OCI-LY3 (cell line): ENCODE results near the gene GFRA1.

Experiments
- H2AFZ ChIP-seq: fragments of 200-600, 300-600 bp; shearing (Covaris generic); 2 replicates; pipeline ENCODE4 v1.6.0; 2014; ENCODE audit warnings: antibody characterized with exemption, low read depth, low read length
- H3K27ac ChIP-seq: fragments of 200-600, 300-600 bp; sonication (generic); 2 replicates; pipeline ENCODE4 v1.5.1; 2014; ENCODE audit warnings: mild to moderate bottlenecking, low read length, moderate library complexity, mixed read lengths
- H3K27me3 ChIP-seq: fragments of 200-600, 300-600 bp; sonication (generic); 2 replicates; pipeline ENCODE4 v1.6.1; 2014; ENCODE audit warnings: low read depth, low read length, mixed read lengths
- H3K36me3 ChIP-seq: fragments of 200-600, 300-600 bp; sonication (generic); replicated peaks from 2 replicates; pipeline ENCODE3; 2014; ENCODE audit warnings: low read depth, low read length, mixed read lengths
- H3K4me1 ChIP-seq: fragments of 300-600, 200-600 bp; sonication (generic); 2 replicates; pipeline ENCODE4 v1.6.1; 2014; ENCODE audit warnings: low read length, mixed read lengths
- H3K4me2 ChIP-seq: fragments of 200-600, 300-600 bp; sonication (generic); 2 replicates; pipeline ENCODE4 v1.6.1; 2014; ENCODE audit warnings: low read length, mixed read lengths
- H3K4me3 ChIP-seq: fragments of 300-600, 200-600 bp; sonication (generic); 2 replicates; pipeline ENCODE4 v1.5.1; 2014; ENCODE audit warnings: antibody characterized with exemption, mild to moderate bottlenecking, low read length, moderate library complexity
- H3K79me2 ChIP-seq: fragments of 300-600, 200-600 bp; shearing (Covaris generic); 2 replicates; pipeline ENCODE4 v1.6.1; 2014; ENCODE audit warnings: mild to moderate bottlenecking, low read length, mixed read lengths
- H3K9ac ChIP-seq: fragments of 300-600, 200-600 bp; shearing (Covaris generic); 2 replicates; pipeline ENCODE4 v1.6.0; 2014; ENCODE audit warnings: mild to moderate bottlenecking, low read length, moderate library complexity
- H3K9me3 ChIP-seq: fragments of 200-600, 300-600 bp; shearing (Covaris generic); 2 replicates; pipeline ENCODE4 v1.6.1; 2014; ENCODE audit warnings: low read length, mixed read lengths; ENCODE audit not compliant: insufficient read depth
- H4K20me1 ChIP-seq: fragments of 200-600, 300-600 bp; sonication (generic); 2 replicates; pipeline ENCODE4 v1.6.1; 2016; ENCODE audit warnings: low read length, mixed read lengths; ENCODE audit not compliant: insufficient read depth
- EZH2phosphoT487 ChIP-seq: fragments of 200-600 bp; shearing (Covaris generic); IDR thresholded peaks from 2 replicates; pipeline ENCODE4 v1.6.1; 2018; ENCODE audit warnings: antibody characterized with exemption, mixed run types, low read depth
- TF ChIP-seq, protein P1 (sequence below): fragments of 200-600, 300-600 bp; sonication (generic); IDR thresholded peaks from 2 replicates; pipeline ENCODE4 v1.5.1; 2014; ENCODE audit warnings: antibody characterized with exemption, low read length, low read depth

The GFRA1 gene

DNA sequence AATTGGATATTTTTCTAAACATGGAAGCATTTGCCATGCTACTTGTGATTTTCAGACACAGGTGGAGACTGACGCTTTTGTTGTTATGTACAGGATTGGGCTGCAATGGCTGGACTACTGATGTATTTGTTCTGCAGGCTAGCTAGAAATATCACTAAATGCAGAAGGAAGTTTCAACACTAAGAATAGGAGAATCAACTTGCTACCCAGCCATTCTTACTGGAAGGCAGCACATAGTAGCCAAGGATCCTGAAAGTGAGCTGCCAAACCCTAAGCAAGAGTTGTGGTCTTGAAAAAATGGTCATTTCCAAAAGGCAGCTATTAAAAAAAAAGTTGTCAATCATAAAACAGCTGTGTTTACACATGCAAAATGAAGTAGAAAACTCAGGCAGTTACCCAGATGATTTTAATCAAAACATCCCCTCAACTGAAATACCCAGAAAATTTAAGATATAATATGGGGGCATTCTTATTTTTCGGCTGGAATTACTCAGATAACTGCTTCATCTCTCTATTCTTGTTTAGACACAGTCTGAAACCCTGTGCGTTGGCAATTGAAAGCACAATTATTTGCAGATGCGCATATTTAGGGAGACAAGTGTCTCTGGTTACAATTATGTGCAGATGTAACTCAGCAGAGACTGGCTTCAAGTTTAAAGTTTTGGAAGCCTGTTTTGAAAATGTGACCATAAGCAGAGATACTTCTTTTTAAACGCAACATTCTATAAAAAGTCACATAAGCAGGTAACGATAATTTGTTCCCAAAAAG is 31.2 kb downstream of the GFRA1 start:
- H4K20me1 ChIP-seq: no peaks in the 10 kb centered on the region
- H2AFZ ChIP-seq: no peak overlapping the region
- no peaks in the 10 kb centered on the region for H3K4me1 ChIP-seq
- H3K36me3 ChIP-seq: no peaks in the 10 kb centered on the region
- TF ChIP-seq, protein P1, sequence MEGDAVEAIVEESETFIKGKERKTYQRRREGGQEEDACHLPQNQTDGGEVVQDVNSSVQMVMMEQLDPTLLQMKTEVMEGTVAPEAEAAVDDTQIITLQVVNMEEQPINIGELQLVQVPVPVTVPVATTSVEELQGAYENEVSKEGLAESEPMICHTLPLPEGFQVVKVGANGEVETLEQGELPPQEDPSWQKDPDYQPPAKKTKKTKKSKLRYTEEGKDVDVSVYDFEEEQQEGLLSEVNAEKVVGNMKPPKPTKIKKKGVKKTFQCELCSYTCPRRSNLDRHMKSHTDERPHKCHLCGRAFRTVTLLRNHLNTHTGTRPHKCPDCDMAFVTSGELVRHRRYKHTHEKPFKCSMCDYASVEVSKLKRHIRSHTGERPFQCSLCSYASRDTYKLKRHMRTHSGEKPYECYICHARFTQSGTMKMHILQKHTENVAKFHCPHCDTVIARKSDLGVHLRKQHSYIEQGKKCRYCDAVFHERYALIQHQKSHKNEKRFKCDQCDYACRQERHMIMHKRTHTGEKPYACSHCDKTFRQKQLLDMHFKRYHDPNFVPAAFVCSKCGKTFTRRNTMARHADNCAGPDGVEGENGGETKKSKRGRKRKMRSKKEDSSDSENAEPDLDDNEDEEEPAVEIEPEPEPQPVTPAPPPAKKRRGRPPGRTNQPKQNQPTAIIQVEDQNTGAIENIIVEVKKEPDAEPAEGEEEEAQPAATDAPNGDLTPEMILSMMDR: no peak
- no peak for TF ChIP-seq EZH2phosphoT487
- H3K9ac ChIP-seq: no peak overlapping the region
- H3K79me2 ChIP-seq: no peaks in the 10 kb centered on the region
- H3K27ac ChIP-seq: no peak overlapping the region
- H3K4me3 ChIP-seq: no peak overlapping the region
- no peaks in the 10 kb centered on the region for H3K27me3 ChIP-seq
- H3K4me2 ChIP-seq: no peak overlapping the region
- no peaks in the 10 kb centered on the region for H3K9me3 ChIP-seq

DNA sequence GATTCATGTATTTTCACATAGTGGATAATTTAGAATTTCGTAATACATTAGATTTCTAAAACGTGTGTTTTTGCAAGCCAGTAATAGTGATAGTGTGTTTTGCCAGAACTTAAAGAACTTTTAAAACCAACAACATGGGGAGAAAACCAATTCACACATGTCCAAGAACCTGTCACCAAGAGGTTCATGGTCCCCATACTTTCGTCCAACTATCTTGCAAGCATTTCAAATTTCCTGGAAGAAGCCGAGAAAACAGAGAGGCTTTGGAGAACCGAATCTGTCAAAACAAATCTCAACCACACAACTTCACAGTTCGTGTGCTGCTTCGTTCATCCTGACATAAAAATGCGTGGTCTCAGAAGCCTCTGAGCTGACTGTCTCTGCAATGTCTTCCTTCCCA is 31.9 kb downstream of the GFRA1 start:
- Histone ChIP-seq H3K4me1 (no peaks in the 10 kb centered on the region), H3K27ac (no peak overlapping the region), H4K20me1 (no peaks in the 10 kb centered on the region), H3K36me3 (no peaks in the 10 kb centered on the region), H2AFZ (no peak overlapping the region), H3K4me2 (no peak overlapping the region), H3K9ac (no peak overlapping the region), H3K4me3 (no peak overlapping the region), H3K27me3 (no peaks in the 10 kb centered on the region), H3K79me2 (no peaks in the 10 kb centered on the region), H3K9me3 (no peaks in the 10 kb centered on the region)
- no peak for TF ChIP-seq EZH2phosphoT487
- TF ChIP-seq, protein P1: no peak

DNA sequence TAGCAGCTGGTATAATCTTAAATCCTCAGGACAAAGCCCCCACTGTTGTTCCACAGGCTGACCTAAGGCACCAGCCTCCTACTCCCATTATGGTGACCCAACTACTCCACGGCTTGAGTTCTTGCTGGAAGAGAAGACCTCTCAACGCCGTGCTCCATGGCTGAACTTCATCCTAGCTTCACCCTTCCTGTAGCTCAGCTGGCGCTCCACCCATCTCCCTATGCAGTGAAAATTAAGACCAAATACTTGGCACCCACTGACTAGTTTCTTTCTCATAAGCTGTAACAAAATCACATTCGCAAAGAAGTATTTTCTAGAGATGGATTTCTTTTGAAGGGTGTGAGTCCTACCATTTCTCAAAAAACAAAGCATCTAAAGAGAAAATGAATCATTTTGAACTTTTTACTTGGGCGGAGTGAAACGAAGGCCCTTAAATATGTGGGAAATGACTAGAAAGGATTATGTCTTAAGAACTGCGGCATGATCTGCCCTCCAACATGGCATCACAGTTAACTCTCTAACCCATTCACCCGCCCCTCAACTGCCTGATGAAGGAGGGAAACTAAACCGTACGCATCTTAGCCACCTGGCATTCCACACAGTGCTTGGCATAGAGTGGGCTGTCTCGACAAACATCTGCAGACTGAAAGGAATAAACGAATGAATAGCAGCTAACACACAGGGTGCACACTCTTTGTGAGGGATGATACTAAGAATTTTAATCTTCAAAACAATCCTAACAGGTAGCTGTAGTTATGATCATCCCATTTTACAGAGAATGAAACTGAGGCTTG is 32.7 kb downstream of the GFRA1 start:
- Histone ChIP-seq H4K20me1 (no peaks in the 10 kb centered on the region), H2AFZ (no peak overlapping the region), H3K4me2 (no peak overlapping the region), H3K27ac (no peak overlapping the region), H3K9ac (no peak overlapping the region), H3K4me3 (no peak overlapping the region), H3K36me3 (no peaks in the 10 kb centered on the region), H3K27me3 (no peaks in the 10 kb centered on the region), H3K79me2 (no peaks in the 10 kb centered on the region), H3K4me1 (no peaks in the 10 kb centered on the region), H3K9me3 (no peaks in the 10 kb centered on the region)
- no peak for TF ChIP-seq EZH2phosphoT487
- TF ChIP-seq, protein P1: no peak

DNA sequence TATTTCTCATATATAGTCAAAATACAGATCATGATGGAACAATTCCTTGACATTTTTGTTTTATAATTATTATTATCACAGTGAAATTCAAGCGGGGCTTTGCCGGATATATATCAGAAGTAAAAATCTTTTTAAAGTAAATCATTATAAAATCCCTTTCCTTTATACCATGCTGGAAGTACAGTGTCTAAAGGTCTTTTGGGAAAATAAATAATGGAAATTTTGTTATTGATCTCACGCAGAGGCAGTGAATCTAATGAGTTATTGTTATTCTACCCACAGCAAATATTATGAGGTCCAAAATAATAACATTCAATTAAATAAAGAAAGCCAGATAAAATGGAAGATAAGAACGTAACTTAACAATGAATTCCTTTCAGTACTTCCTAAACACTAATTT is 33.8 kb downstream of the GFRA1 start:
- Histone ChIP-seq H3K9me3 (no peaks in the 10 kb centered on the region), H3K4me3 (no peak overlapping the region), H3K79me2 (no peaks in the 10 kb centered on the region), H2AFZ (no peak overlapping the region), H3K27ac (no peak overlapping the region), H3K36me3 (no peaks in the 10 kb centered on the region), H3K4me1 (no peaks in the 10 kb centered on the region), H4K20me1 (no peaks in the 10 kb centered on the region), H3K4me2 (no peak overlapping the region), H3K9ac (no peak overlapping the region), H3K27me3 (no peaks in the 10 kb centered on the region)
- TF ChIP-seq, protein P1: no peak
- no peak for TF ChIP-seq EZH2phosphoT487
